Dendritic cell treated with granulocyte-macrophage colony-stimulating factor and Interleukin-4, amounts not matched to agents 40 ng/mL and 50 ng/mL, for 4 days (primary cell): ENCODE data around the gene PPIF.

Experiments used
- H3K27ac Mint-ChIP-seq: one replicate; pipeline ENCODE4 v1.8.0; 2022; ENCODE audit warnings: mild to moderate bottlenecking, mixed read lengths
- H3K27me3 Mint-ChIP-seq: one replicate; pipeline ENCODE4 v1.8.0; 2022; ENCODE audit warnings: mild to moderate bottlenecking, mixed read lengths
- H3K36me3 Mint-ChIP-seq: one replicate; pipeline ENCODE4 v1.8.0; 2022; ENCODE audit warnings: low read depth, mixed read lengths
- H3K4me1 Mint-ChIP-seq: one replicate; pipeline ENCODE4 v1.8.0; 2022; ENCODE audit warnings: low read depth, mixed read lengths
- H3K4me3 Mint-ChIP-seq: one replicate; pipeline ENCODE4 v1.8.0; 2022; ENCODE audit warnings: mild to moderate bottlenecking, moderate library complexity, mixed read lengths
- H3K9me3 Mint-ChIP-seq: one replicate; pipeline ENCODE4 v1.8.0; 2022; ENCODE audit warnings: mixed read lengths
- intact Hi-C: fragments of 100-400 bp; cut with micrococcal nuclease; formaldehyde crosslinking; loops from one replicate; pipeline ENCODE4 v1.15.0; 2022

Gene PPIF

DNA sequence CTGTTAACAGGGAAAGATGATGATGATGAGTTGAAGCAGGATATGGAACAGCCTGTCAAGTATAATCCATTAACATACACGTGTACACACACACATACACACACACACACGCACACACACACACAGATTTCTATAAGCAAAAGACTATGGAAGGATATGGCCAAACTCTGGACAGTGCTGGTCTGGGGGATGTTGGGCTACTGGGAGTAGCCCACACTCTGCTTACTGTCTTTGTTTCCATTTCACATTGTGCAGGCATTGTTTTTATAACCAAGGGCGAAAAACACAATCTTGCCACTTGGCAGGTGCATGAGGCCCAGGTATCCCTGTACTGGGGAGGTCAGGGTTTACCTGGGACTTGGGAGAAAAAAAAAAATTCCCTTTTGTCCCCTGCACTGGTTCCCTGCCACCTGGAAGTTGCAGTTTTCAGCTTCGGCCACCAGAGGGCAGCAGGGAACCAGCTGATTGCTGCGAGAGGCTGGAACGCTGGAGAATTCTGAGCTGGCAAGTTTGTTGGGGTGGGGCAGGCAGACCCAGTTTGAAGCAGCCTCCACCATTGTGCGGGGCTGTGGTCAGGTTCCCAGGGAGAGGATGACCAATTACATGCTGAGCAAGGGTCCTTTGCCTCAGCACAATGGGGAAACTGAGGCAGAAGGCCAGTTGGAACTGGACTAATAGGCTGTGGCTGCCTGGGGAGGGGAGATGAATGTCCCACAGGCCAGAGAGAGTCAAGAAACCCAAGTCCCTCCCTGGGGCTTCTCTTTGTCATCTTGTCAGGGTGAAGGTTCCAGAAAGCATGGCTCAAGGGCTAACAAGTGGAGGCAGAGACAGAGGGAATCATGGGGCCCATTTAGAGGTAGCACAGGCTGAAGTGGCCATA, 27.3 kb downstream of the PPIF start:
- Mint-ChIP-seq H3K4me1 (peaks cover 5% of the 10 kb centered on the region), H3K27me3 (peaks cover 3% of the 10 kb centered on the region), H3K27ac (no peak overlapping the region), H3K9me3 (no peaks in the 10 kb centered on the region), H3K4me3 (no peak overlapping the region), H3K36me3 (no peaks in the 10 kb centered on the region)
- intact Hi-C loops = loop anchor here (1.0 to 2.0 kb wide), 2 partner anchors 92 to 113 kb away; no protein-coding TSS in a partner anchor

DNA sequence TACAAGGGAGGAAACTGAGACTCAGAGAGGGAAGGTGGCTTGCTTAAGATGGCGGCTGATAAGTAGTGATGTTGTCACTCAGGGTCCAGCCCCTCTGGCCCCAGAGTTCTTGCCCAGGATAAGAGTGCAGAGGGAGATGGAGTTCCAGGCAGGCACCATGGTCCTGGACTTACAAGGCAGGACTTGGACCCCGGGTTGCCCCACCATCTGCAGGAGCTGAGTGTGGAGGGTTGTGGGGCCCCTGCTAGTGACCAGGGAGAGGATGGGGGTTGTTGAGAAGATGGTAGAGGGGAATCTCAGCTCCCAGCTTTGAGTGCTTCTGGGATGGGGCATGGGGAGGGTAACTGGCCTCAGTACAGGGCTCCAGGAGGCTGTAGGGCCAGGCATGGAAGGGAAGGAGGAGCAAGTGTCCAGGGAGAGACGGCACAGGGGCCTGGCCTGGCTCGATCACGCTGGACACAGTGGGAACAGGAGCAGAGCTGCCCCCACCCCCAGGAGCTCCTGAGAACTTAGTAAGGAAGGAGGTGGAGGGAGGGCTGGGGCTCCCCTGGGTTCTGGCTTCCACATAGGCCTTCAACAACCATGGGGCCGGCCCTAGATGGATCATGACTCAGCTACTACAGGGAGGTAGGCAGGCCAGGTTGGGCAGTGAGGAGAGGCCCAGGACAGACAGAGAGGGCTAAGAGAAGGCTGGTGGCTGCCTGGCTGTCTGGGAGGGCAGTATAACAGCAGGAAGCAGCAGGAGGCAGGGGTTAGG, 28.2 kb downstream of the PPIF start:
- Mint-ChIP-seq H3K4me1 (peaks cover 5% of the 10 kb centered on the region), H3K27ac (peak overlapping the region; percentile 9), H3K4me3 (no peak overlapping the region), H3K9me3 (no peaks in the 10 kb centered on the region), H3K27me3 (peaks cover 5% of the 10 kb centered on the region), H3K36me3 (no peaks in the 10 kb centered on the region)
- intact Hi-C loops = loop anchor here (2.0 kb wide), 1 partner anchor 91 kb away; no protein-coding TSS in a partner anchor

DNA sequence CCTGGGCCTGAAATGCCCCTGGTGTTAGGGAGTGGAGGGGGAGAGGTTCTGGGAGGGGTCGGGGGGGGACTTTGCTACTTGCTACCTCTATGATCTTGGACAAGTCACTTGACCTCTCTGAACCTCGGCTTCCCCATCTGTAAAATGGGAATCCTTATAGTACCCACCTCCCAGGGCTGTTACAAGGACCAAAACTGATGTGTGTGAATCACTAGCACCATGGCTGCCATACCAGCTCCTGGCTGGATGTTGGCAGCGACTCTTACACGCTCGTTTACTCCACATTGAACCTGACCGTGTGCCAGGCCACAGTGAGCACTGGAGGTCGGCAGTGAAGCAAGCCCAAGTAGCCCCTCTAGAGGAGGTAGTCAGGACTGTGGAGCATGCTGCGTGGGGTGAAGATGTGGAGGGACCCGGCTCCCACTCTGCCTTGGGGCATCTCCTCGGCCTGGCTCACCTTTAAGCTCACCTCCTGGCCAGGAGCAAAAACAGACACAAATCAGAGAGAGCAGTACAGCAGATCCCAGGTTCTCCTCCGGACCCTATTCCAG, 28.9 kb downstream of the PPIF start:
- H3K27me3 Mint-ChIP-seq = peaks cover 5% of the 10 kb centered on the region
- H3K9me3 Mint-ChIP-seq = no peaks in the 10 kb centered on the region
- no peaks in the 10 kb centered on the region for H3K36me3 Mint-ChIP-seq
- intact Hi-C loops = no loop called here
- peaks cover 5% of the 10 kb centered on the region for H3K4me1 Mint-ChIP-seq
- no peak overlapping the region for H3K27ac Mint-ChIP-seq
- H3K4me3 Mint-ChIP-seq = no peak overlapping the region

DNA sequence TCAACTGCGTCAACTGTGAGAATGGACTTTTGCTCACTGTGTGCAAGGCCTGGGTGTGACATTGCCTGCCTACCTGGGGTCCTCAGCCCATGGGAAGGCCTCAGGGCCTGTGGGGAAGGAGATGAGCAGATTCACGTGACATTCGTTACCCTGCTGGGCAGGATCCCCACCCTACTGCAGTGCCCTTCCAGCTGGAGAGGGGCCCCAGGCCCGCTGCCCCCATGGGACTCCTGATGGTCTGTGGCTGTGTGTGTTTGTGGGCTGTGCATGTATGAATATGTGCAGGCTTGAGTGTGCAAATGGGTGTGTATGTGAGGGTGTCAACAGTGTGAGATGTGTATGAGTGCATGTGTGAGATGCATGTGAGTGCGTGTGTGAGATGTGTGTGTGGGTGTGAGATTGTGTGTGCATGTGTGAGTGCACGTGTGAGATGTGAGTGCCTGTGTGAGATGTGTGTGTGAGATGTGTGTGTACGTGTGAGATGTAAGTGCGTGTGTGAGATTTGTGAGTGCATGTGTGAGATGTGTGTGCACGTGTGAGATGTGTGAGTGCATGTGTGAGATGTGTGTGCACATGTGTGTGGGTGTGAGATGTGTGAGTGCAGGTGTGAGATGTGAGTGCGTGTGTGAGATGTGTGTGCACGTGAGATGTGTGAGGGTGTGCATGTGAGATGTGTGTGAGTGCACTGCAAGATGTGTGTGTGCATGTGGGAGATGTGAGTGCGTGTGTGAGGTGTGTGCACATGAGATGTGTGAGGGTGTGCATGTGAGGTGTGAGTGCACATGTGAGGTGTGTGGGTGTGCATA, 29.7 kb downstream of the PPIF start:
- no peaks in the 10 kb centered on the region for H3K9me3 Mint-ChIP-seq
- H3K27me3 Mint-ChIP-seq = peaks cover 7% of the 10 kb centered on the region
- H3K4me1 Mint-ChIP-seq = peaks cover 5% of the 10 kb centered on the region
- H3K27ac Mint-ChIP-seq = no peak overlapping the region
- H3K4me3 Mint-ChIP-seq = no peak overlapping the region
- no peaks in the 10 kb centered on the region for H3K36me3 Mint-ChIP-seq
- intact Hi-C loops = no loop called here

DNA sequence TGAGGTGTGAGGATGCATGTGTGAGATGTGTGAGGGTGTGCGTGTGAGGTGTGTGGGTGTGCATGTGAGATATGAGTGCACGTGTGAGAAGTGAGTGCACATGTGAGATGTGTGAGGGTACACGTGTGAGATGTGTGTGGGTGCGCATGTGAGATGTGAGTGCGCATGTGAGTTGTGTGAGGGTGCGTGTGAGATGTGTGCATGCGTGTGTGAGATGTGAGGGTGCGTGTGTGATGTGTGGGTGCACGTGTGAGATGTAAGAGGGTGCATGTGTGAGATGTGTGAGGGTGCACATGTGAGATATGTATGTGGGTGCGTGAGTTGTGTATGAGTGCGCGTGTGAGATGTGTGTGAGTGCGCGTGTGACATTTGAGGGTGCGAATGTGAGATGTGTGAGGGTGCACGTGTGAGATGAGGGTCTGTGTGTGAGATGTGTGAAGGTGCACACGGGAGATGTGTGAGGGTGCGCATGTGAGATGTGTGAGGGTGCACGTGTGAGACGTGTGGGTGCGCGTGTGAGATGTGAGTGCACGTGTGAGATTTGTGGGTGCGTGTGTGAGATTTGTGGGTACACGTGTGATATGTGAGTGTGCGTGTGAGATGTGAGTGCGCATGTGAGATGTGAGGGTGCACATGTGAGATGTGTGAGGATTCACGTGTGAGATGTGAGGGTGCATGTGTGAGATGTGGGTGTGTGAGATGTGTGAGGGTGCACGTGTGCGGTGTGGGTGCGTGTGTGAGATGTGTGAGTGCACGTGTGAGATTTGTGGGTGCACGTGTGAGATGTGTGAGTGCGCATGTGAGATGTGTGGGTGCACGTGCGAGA, 30.5 kb downstream of the PPIF start:
- Mint-ChIP-seq H3K27me3 (peaks cover 7% of the 10 kb centered on the region), H3K36me3 (no peaks in the 10 kb centered on the region), H3K27ac (no peak overlapping the region), H3K9me3 (no peaks in the 10 kb centered on the region), H3K4me1 (peaks cover 5% of the 10 kb centered on the region), H3K4me3 (no peak overlapping the region)
- intact Hi-C loops = no loop called here

DNA sequence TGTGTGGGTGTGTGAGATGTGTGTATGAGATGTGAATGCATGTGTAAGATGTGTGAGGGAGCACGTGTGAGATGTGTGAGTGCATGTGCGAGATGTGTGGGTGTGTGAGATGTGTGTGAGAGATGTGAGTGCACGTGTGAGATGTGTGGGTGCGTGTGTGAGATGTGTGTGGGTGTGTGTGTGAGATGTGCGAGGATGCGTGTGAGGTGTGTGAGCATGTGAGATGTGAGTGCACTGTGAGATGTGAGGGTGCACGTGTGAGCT, 31.0 kb downstream of the PPIF start:
- H3K36me3 Mint-ChIP-seq = no peaks in the 10 kb centered on the region
- no peaks in the 10 kb centered on the region for H3K9me3 Mint-ChIP-seq

DNA sequence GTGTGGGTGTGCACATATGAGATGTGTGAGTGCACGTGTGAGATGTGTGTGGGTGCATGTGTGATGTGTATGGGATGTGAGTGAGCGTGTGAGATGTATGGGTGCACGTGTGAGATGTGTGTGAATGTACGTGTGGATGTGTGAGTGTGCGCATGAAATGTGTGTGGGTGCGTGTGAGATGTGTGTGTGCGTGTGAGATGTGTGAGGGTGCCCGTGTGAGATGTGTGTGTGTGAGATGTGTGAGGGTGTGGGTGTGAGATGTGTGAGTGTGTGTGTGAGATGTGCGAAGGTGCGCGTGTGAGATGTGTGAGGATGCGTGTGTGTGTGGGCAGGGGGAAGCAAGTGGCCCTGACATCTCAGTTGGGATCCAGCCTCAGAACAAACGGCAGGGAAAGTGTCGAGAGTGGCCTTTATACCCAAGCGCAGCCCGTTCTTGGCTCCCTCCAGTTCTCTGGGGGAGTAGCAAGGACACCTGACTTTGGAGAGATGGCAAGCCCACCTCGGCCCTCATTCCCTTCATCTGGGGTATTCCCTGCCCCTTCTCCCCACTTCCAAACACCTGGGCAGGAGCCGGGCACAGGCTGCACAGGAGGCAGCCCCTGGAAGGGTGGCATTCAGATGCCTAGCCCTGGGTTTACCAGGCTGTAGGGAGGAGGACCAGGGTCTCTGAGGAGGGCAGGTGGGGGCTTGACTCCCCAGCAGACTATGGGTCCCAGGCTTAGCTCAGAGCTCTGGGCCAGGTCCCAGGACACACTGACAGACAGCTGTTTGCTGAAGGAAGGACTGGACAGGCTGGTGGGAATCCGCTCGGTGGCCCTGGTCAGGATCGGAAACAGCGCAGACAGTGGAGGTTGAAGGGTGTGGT, 31.6 kb downstream of the PPIF start:
- H3K27me3 Mint-ChIP-seq = peaks cover 7% of the 10 kb centered on the region
- no peak overlapping the region for H3K4me3 Mint-ChIP-seq
- no peaks in the 10 kb centered on the region for H3K36me3 Mint-ChIP-seq
- H3K27ac Mint-ChIP-seq = no peak overlapping the region
- H3K9me3 Mint-ChIP-seq = no peaks in the 10 kb centered on the region
- H3K4me1 Mint-ChIP-seq = peaks cover 5% of the 10 kb centered on the region
- intact Hi-C loops = no loop called here

More for the DNA sequence above, 31.0 kb downstream of the PPIF start:
- Mint-ChIP-seq H3K27ac (no peak overlapping the region), H3K27me3 (peaks cover 7% of the 10 kb centered on the region), H3K4me1 (peaks cover 5% of the 10 kb centered on the region), H3K4me3 (no peak overlapping the region)
- intact Hi-C loops = no loop called here

DNA sequence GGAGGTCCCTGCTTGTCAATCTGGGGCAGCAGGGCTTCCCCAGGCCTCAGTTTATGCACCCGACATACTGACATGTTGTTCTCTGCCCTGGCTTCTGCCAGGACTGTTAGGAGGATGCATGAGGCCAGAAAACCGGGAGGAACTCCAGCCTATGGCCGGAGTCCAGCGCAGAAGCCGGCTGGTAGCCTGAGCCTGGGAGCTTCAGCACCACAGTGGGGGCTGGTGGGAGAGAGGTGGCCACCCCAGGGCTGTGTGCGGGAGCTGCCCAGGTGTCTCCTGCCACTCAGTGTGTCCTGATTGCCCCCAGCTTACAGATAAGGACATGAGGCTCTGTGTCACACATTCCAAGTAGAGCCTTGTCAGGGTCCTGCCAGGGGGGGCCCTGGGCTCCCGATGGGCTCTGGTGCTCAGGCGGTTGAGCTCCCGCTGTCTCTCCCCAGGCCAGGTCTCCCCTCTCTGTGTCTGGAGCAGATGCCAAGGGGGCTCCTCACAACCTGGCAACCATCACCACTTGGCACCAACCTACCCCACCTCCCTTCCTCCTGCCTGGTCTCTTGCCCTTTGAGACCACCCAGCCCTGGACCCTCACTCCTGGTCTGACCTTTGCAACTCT, 32.3 kb downstream of the PPIF start:
- H3K27me3 Mint-ChIP-seq = peaks cover 7% of the 10 kb centered on the region
- no peak overlapping the region for H3K27ac Mint-ChIP-seq
- H3K36me3 Mint-ChIP-seq = peaks cover 3% of the 10 kb centered on the region
- intact Hi-C loops = no loop called here
- H3K4me1 Mint-ChIP-seq = peaks cover 3% of the 10 kb centered on the region
- no peak overlapping the region for H3K4me3 Mint-ChIP-seq
- no peaks in the 10 kb centered on the region for H3K9me3 Mint-ChIP-seq

DNA sequence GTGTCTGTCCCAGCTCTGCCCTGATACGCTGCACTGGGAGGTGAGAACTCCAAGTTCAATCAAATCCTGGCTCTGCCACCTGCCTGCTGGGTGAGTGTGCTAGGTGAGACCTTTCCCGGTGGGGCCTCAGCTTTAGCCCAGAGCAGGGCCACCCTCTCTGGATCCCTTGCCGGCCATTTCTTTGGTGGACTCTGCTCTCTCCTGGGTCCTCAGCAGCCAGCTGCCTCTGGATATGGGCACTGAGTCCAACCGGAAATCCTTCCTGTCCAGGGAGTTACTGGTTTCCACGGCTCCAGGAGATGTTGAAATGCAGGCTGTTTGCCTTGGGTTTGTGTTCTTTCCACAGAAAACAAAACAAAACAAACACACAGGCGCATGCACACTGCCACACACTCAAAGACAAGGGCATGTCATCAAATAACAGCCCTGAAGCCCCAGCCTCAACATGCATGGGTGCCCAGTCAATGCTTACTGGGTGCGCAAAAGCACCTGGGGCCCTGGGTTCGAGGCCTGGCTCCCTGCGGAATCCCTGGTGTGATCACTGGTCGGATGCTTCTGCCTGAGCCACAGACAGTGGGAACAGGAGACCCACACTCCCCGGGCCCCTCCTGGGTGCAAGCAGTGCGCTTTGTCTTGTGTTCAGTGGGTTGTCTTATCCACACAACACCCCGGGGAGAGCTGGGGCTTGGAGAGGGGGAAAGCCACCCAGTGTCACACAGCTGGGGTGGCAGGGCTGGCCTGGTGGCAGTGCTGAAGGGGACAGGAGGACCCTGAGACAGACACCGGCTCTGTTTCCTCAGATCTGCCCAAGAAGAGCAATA, 33.1 kb downstream of the PPIF start:
- H3K36me3 Mint-ChIP-seq = peaks cover 10% of the 10 kb centered on the region
- no peak overlapping the region for H3K27ac Mint-ChIP-seq
- peaks cover 5% of the 10 kb centered on the region for H3K27me3 Mint-ChIP-seq
- intact Hi-C loops = no loop called here
- H3K9me3 Mint-ChIP-seq = no peaks in the 10 kb centered on the region
- no peaks in the 10 kb centered on the region for H3K4me1 Mint-ChIP-seq
- H3K4me3 Mint-ChIP-seq = no peak overlapping the region

DNA sequence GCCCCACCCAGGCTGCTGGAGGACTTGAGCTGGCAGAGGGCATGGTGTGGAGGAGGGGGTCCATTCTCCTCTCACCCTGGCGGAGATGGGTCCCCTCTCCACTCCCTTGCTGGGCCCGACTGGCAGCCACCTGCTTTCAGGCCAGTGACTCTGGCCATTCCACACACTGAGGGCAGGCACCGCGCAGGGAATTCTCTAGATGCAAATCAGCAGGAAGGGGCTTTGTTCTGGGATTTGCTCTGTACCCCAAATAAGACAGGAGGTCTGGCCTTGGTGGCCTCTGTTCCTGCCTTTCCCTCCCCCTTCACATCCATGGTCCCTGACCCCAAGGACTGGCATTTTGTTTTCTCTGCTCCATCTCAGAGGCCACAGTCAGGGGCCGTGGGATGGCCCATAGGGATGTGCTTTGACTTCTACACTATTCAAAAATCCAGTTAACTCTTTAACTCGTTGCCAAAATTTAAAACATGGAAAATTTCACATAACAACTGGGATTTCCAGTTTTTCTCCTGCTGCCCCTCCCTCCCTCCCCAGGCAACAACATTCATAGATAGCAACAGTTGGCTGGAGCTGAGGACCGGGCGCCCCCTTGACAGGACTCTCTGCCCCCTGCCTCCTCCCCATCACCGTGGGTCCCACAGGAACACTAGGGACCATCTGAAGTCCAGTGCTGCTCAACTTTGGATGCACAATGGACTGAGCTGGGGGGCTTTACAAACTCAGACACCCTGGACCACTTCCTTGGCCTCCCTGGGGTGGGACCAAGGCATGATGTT, 33.9 kb downstream of the PPIF start:
- Mint-ChIP-seq H3K27ac (no peak overlapping the region), H3K4me3 (no peak overlapping the region), H3K4me1 (no peaks in the 10 kb centered on the region), H3K36me3 (peaks cover 18% of the 10 kb centered on the region), H3K9me3 (no peaks in the 10 kb centered on the region), H3K27me3 (peaks cover 4% of the 10 kb centered on the region)
- intact Hi-C loops = no loop called here

DNA sequence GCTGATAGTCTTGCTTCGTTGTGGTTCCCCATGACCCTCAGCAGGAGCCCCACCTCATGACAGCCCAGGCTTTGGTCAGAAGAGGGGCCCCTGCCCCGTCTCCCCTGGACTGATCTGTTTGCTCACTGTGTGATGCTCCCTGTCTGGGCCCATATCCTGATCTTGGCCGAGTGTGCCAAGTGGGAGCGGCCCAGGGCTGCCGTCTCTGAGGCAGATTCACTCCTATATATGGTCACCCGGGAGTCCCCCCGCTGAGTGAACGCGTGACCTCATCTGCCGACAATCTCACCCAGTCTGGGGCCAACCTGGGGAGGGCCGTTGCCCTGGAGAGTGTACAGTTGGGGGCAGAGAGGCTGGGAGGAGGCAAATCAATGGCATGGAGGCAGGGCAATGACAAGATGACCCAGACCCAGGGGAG, 34.5 kb downstream of the PPIF start:
- H3K4me1 Mint-ChIP-seq = no peaks in the 10 kb centered on the region
- H3K9me3 Mint-ChIP-seq = no peaks in the 10 kb centered on the region
- H3K27ac Mint-ChIP-seq = no peak overlapping the region
- H3K36me3 Mint-ChIP-seq = peaks cover 23% of the 10 kb centered on the region
- intact Hi-C loops = no loop called here
- no peak overlapping the region for H3K4me3 Mint-ChIP-seq
- peaks cover 4% of the 10 kb centered on the region for H3K27me3 Mint-ChIP-seq
